Panc1 (cell line): ENCODE results near the gene NKAIN2.

Source experiments
- CTCF ChIP-seq: fragments of 450-650 bp; IDR thresholded peaks from 2 replicates; pipeline ENCODE4 v1.5.1; 2017; ENCODE audit warnings: mild to moderate bottlenecking
- SIN3A ChIP-seq: IDR thresholded peaks from 2 replicates; pipeline ENCODE4 v1.6.1; 2012; ENCODE audit warnings: low read depth, mild to moderate bottlenecking, low read length, moderate library complexity, borderline replicate concordance; ENCODE audit not compliant: insufficient read depth
- TF ChIP-seq, protein P1 (sequence below), 2 experiments: IDR thresholded peaks; 2 replicates each; pipeline ENCODE4 v1.6.1; 2011 to 2012; ENCODE audit warnings: low read depth in 2 of 2, control low read depth in 1 of 2, low read length in 1 of 2, mild to moderate bottlenecking in 1 of 2, moderate library complexity in 1 of 2; ENCODE audit not compliant: insufficient read depth in 1 of 2

DNA sequence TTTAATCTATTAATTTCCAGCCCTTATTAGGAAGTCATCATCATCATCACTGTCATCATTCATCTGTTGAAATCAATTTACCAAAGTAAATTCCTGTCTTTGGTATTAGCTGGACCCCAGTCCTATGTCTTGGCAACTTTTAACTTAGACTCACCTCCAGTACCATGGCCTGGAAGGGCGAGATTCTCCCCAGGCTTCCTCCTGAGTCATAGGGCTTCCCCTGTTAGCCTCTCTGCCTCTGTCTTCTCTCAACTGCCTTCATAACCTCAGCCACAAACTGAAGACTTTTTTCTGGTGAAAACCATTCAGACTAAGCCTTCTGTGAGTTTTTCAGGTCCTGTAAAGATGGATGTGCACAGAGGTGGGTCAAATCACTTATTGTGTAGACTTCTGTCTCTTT, 95.0 kb downstream of the NKAIN2 start:
- TF ChIP-seq CTCF, result no peak
- TF ChIP-seq, protein P1, sequence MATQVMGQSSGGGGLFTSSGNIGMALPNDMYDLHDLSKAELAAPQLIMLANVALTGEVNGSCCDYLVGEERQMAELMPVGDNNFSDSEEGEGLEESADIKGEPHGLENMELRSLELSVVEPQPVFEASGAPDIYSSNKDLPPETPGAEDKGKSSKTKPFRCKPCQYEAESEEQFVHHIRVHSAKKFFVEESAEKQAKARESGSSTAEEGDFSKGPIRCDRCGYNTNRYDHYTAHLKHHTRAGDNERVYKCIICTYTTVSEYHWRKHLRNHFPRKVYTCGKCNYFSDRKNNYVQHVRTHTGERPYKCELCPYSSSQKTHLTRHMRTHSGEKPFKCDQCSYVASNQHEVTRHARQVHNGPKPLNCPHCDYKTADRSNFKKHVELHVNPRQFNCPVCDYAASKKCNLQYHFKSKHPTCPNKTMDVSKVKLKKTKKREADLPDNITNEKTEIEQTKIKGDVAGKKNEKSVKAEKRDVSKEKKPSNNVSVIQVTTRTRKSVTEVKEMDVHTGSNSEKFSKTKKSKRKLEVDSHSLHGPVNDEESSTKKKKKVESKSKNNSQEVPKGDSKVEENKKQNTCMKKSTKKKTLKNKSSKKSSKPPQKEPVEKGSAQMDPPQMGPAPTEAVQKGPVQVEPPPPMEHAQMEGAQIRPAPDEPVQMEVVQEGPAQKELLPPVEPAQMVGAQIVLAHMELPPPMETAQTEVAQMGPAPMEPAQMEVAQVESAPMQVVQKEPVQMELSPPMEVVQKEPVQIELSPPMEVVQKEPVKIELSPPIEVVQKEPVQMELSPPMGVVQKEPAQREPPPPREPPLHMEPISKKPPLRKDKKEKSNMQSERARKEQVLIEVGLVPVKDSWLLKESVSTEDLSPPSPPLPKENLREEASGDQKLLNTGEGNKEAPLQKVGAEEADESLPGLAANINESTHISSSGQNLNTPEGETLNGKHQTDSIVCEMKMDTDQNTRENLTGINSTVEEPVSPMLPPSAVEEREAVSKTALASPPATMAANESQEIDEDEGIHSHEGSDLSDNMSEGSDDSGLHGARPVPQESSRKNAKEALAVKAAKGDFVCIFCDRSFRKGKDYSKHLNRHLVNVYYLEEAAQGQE (IDR thresholded peaks at IDR 0.05; ENCODE audit: insufficient read depth in 1 of 2, low read depth in 2 of 2, low read length in 1 of 2), result no peak
- no peak for TF ChIP-seq SIN3A
